HepG2 (cell line): ENCODE data around the gene CHN1. TPM values are rescaled to one million over a fixed set of nuclear protein-coding genes. Genes with fewer than 3 reads are reported as not detected.

Experiments
- AHR ChIP-seq: IDR thresholded peaks from 2 replicates; pipeline ENCODE4 v1.6.1; 2018; ENCODE audit warnings: missing genetic modification reagents, missing compliant biosample characterization
- HES4 ChIP-seq: sonication (generic); formaldehyde crosslinking; IDR thresholded peaks from 2 replicates; pipeline ENCODE4 v1.9.0; 2021; ENCODE audit warnings: mild to moderate bottlenecking, missing genetic modification reagents, borderline replicate concordance
- MAZ ChIP-seq, 2 experiments: sonication (generic) in 1 of 2; formaldehyde crosslinking in 1 of 2; IDR thresholded peaks; 2 replicates each; pipeline versions ENCODE4 v1.5.0 to v1.6.1; 2012 to 2020; ENCODE audit warnings: low read depth in 2 of 2, mild to moderate bottlenecking in 2 of 2, borderline replicate concordance in 1 of 2, improper control_type of control experiment in 1 of 2, low read length in 1 of 2, missing genetic modification reagents in 1 of 2, moderate library complexity in 1 of 2
- MYC ChIP-seq: sonication (generic); formaldehyde crosslinking; IDR thresholded peaks from 2 replicates; pipeline ENCODE4 v1.9.0; 2021; ENCODE audit warnings: missing genetic modification reagents, borderline replicate concordance
- SMC3 ChIP-seq: IDR thresholded peaks from 2 replicates; pipeline ENCODE4 v1.6.1; 2011; ENCODE audit warnings: low read length, improper control_type of control experiment
- SP4 ChIP-seq: sonication (generic); formaldehyde crosslinking; IDR thresholded peaks from 2 replicates; pipeline ENCODE4 v1.8.1; 2023; ENCODE audit warnings: mild to moderate bottlenecking, missing genetic modification reagents
- TARDBP ChIP-seq: sonication (generic); formaldehyde crosslinking; IDR thresholded peaks from 2 replicates; pipeline ENCODE4 v1.8.0; 2022; ENCODE audit warnings: mild to moderate bottlenecking, missing genetic modification reagents
- ZBED4 ChIP-seq: sonication (generic); formaldehyde crosslinking; IDR thresholded peaks from 2 replicates; pipeline ENCODE4 v1.4.0; 2020; ENCODE audit warnings: missing genetic modification reagents, borderline replicate concordance
- ZBTB20 ChIP-seq: sonication (generic); formaldehyde crosslinking; IDR thresholded peaks from 2 replicates; pipeline ENCODE4 v1.8.1; 2023; ENCODE audit warnings: missing genetic modification reagents, low read depth, mild to moderate bottlenecking, borderline replicate concordance
- ZEB1 ChIP-seq: IDR thresholded peaks from 2 replicates; pipeline ENCODE4 v1.6.1; 2012; ENCODE audit warnings: mild to moderate bottlenecking, low read depth, inconsistent platforms; ENCODE audit not compliant: insufficient replicate concordance
- ZNF138 ChIP-seq: sonication (generic); formaldehyde crosslinking; IDR thresholded peaks from 2 replicates; pipeline ENCODE4 v1.5.0; 2020; ENCODE audit warnings: mild to moderate bottlenecking, low read depth, missing genetic modification reagents
- ZNF281 ChIP-seq: sonication (generic); formaldehyde crosslinking; IDR thresholded peaks from 2 replicates; pipeline ENCODE4 v1.4.0; 2020; ENCODE audit warnings: missing genetic modification reagents, borderline replicate concordance
- polyA plus RNA-seq, 8 experiments: library from polyadenylated mRNA; depleted of rRNA in 3 of 8; stranded (reverse) in 7 of 8; unstranded in 1 of 8; fragments of >200 nt; fragmentation: Illumina TruSeq in 4 of 8; extraction: Trizol in 4 of 8; gene quantifications; 2 replicates each; pipeline versions ENCODE4 v1.2.1 to v1.2.3, GENCODE V29; 2011 to 2016; ENCODE audit warnings: low read depth in 4 of 8, missing spikeins in 1 of 8, mixed read lengths in 1 of 8; ENCODE audit not compliant: insufficient read depth in 1 of 8
- total RNA-seq, 5 experiments: library from RNA; depleted of rRNA; stranded (reverse); fragments of >200 nt; fragmentation: Illumina TruSeq; extraction: Trizol; gene quantifications; 2 replicates each; pipeline ENCODE4 v1.2.3, GENCODE V29; 2016; ENCODE audit warnings: low read depth in 1 of 5
- TF ChIP-seq, protein P1 (sequence below): sonication (generic); formaldehyde crosslinking; IDR thresholded peaks from 2 replicates; pipeline ENCODE4 v1.9.0; 2021; ENCODE audit warnings: missing genetic modification reagents, mild to moderate bottlenecking, borderline replicate concordance
- TF ChIP-seq, protein P2 (sequence below): sonication (generic); formaldehyde crosslinking; IDR thresholded peaks from 2 replicates; pipeline ENCODE4 v1.5.1; 2020; ENCODE audit warnings: mild to moderate bottlenecking, missing genetic modification reagents, moderate library complexity
- TF ChIP-seq, protein P3 (sequence below): conservative IDR thresholded peaks from 2 replicates; pipeline ENCODE4 v1.6.1; 2018; ENCODE audit warnings: missing genetic modification reagents

CHN1 gene
- total and polyA plus RNA-seq, 2 of the 13 experiments (the other 11 are each of a cell fraction or from before 2014, with no cell fraction given), result 2.8 to 3.5 TPM

DNA sequence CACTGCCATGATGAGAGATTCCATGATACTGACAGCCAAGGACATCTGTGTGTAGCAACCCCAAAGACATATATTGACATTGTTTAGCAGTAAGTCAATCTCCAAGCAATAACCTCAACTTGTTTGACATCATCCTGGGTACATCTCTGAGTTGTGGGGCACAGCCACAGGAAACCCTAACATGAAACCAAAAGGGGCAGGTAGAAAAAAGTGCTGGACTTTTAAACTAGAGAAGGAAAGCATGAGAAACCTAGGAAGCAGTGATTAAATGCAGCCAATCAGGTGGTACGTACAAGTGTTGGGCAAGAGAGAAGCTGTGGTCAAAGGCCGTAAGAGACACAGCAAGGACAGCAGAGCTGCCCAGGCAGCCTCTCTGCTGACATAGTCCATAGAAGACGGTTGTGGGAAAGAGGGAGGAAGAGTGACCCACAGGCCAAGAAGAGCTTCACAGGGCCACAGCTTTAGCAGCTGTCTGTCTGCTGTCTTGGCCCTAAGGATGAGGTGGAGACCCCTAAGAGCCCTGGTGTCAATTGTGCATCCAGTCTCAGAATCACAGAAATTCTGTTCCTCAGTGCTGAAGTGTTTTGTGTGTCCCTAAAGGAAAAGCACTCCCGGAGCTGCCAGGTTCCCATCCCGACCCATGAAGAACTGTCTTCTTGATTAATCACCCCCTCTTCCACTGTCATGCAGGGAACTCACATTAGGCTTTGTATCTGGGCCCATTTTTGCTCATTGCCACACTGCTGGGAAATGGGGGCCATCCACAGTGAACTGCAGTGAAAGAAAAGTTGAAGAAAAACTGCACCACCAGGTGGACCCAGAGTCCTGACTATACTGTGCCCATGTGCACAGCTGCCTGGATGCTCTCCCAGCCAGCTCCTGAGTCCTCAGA, 25.4 kb upstream of the CHN1 start (continued):
- TF ChIP-seq, protein P1, sequence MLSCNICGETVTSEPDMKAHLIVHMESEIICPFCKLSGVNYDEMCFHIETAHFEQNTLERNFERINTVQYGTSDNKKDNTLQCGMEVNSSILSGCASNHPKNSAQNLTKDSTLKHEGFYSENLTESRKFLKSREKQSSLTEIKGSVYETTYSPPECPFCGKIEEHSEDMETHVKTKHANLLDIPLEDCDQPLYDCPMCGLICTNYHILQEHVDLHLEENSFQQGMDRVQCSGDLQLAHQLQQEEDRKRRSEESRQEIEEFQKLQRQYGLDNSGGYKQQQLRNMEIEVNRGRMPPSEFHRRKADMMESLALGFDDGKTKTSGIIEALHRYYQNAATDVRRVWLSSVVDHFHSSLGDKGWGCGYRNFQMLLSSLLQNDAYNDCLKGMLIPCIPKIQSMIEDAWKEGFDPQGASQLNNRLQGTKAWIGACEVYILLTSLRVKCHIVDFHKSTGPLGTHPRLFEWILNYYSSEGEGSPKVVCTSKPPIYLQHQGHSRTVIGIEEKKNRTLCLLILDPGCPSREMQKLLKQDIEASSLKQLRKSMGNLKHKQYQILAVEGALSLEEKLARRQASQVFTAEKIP, result no peak
- TF ChIP-seq, protein P2, sequence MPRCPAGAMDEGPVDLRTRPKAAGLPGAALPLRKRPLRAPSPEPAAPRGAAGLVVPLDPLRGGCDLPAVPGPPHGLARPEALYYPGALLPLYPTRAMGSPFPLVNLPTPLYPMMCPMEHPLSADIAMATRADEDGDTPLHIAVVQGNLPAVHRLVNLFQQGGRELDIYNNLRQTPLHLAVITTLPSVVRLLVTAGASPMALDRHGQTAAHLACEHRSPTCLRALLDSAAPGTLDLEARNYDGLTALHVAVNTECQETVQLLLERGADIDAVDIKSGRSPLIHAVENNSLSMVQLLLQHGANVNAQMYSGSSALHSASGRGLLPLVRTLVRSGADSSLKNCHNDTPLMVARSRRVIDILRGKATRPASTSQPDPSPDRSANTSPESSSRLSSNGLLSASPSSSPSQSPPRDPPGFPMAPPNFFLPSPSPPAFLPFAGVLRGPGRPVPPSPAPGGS (CRISPR knock-in tag), result 0 out of 2 replicates have a peak, but pooled peaks have one; percentile 22
- TF ChIP-seq ZBTB20 (no peak), SP4 (CRISPR knock-in tag) (peak; percentile 63; the same call in 1 of the 2 replicates), ZNF138 (CRISPR knock-in tag) (0 out of 2 replicates have a peak, but pooled peaks have one; percentile 22), MYC (peak; percentile 31; the same call in 1 of the 2 replicates), SMC3 (peak; percentile 84), ZBED4 (CRISPR knock-in tag) (peak; percentile 16; the same call in 1 of the 2 replicates), TARDBP (CRISPR knock-in tag) (peak; percentile 47; the same call in 1 of the 2 replicates), ZNF281 (CRISPR knock-in tag) (no peak), AHR (CRISPR knock-in tag) (no peak), ZEB1 (peak; percentile 6), MAZ (IDR thresholded peaks at IDR 0.05; ENCODE audit: borderline replicate concordance, low read depth, low read length) (no peak; the same call in 1 of the 2 replicates), MAZ (CRISPR knock-in tag; IDR thresholded peaks at IDR 0.05; ENCODE audit: low read depth) (0 out of 2 replicates have a peak, but pooled peaks have one; percentile 33), HES4 (no peak)
- TF ChIP-seq, protein P3, sequence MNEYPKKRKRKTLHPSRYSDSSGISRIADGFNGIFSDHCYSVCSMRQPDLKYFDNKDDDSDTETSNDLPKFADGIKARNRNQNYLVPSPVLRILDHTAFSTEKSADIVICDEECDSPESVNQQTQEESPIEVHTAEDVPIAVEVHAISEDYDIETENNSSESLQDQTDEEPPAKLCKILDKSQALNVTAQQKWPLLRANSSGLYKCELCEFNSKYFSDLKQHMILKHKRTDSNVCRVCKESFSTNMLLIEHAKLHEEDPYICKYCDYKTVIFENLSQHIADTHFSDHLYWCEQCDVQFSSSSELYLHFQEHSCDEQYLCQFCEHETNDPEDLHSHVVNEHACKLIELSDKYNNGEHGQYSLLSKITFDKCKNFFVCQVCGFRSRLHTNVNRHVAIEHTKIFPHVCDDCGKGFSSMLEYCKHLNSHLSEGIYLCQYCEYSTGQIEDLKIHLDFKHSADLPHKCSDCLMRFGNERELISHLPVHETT (CRISPR knock-in tag), result no peak
